GM23338 (cell line): ENCODE results near the gene SGPP1. TPM values are rescaled to one million over a fixed set of nuclear protein-coding genes. Genes with fewer than 3 reads are reported as not detected.

Experiments
- ATAC-seq: fragments of 200-7000 bp; cut with Tn5 transposase; 3 replicates; pipeline ENCODE4 v1.9.1; 2020
- DNase-seq: peaks from one replicate; pipeline ENCODE4 v3.0.0-alpha.2; 2015; ENCODE audit warnings: low spot score
- H2AFZ ChIP-seq: fragments of 200-600 bp; sonication (generic); 2 replicates; pipeline ENCODE4 v1.8.0; 2016; ENCODE audit warnings: antibody characterized with exemption, mild to moderate bottlenecking, moderate library complexity
- H3F3A ChIP-seq: fragments of 200-600 bp; sonication (generic); replicated peaks from 2 replicates; pipeline ENCODE4 v1.8.0; 2017; ENCODE audit warnings: antibody characterized with exemption, mixed run types, low read depth
- H3K27ac ChIP-seq: fragments of 200-600 bp; sonication (generic); 2 replicates; pipeline ENCODE4 v1.6.1; 2016; ENCODE audit warnings: low read depth
- H3K27me3 ChIP-seq: fragments of 200-600 bp; sonication (generic); 2 replicates; pipeline ENCODE4 v1.8.0; 2016; ENCODE audit warnings: mild to moderate bottlenecking, mixed run types, moderate library complexity; ENCODE audit not compliant: insufficient read depth
- H3K36me3 ChIP-seq: fragments of 200-600 bp; sonication (generic); 2 replicates; pipeline ENCODE4 v1.8.0; 2016; ENCODE audit warnings: mild to moderate bottlenecking; ENCODE audit not compliant: insufficient read depth
- H3K4me1 ChIP-seq: fragments of 200-600 bp; sonication (generic); 2 replicates; pipeline ENCODE4 v1.8.0; 2016; ENCODE audit warnings: mild to moderate bottlenecking, moderate library complexity; ENCODE audit not compliant: insufficient read depth
- H3K4me2 ChIP-seq: fragments of 200-600 bp; sonication (generic); 2 replicates; pipeline ENCODE4 v1.7.1; 2017; ENCODE audit warnings: mixed run types
- H3K4me3 ChIP-seq: fragments of 200-600 bp; sonication (generic); 2 replicates; pipeline ENCODE4 v1.6.1; 2016; ENCODE audit warnings: mixed run types
- H3K79me2 ChIP-seq: fragments of 200-600 bp; sonication (generic); replicated peaks from 2 replicates; pipeline ENCODE4 v1.8.0; 2017; ENCODE audit warnings: mild to moderate bottlenecking; ENCODE audit not compliant: insufficient read depth
- H3K9me2 ChIP-seq: fragments of 200-600 bp; sonication (generic); 2 replicates; pipeline ENCODE4 v1.8.0; 2017; ENCODE audit not compliant: insufficient read depth
- H4K20me1 ChIP-seq: fragments of 200-600 bp; sonication (generic); replicated peaks from 2 replicates; pipeline ENCODE4 v1.8.0; 2017; ENCODE audit warnings: mild to moderate bottlenecking; ENCODE audit not compliant: insufficient read depth
- H3K27ac Mint-ChIP-seq: 2 replicates; pipeline ENCODE4 v1.8.0; 2020; ENCODE audit warnings: inconsistent platforms, mild to moderate bottlenecking, moderate library complexity, mixed read lengths
- H3K27me3 Mint-ChIP-seq: 3 replicates; pipeline ENCODE4 v1.8.0; 2022; ENCODE audit warnings: low read depth, mild to moderate bottlenecking, moderate library complexity, mixed read lengths, inconsistent platforms; ENCODE audit not compliant: insufficient read depth, poor library complexity
- H3K36me3 Mint-ChIP-seq: 3 replicates; pipeline ENCODE4 v1.8.0; 2021; ENCODE audit warnings: low read depth, mild to moderate bottlenecking, inconsistent platforms, moderate library complexity, mixed read lengths
- H3K4me1 Mint-ChIP-seq: 3 replicates; pipeline ENCODE4 v1.8.0; 2020; ENCODE audit warnings: mild to moderate bottlenecking, inconsistent platforms, mixed read lengths
- H3K4me3 Mint-ChIP-seq: 3 replicates; pipeline ENCODE4 v1.8.0; 2021; ENCODE audit warnings: moderate library complexity, mild to moderate bottlenecking, inconsistent platforms, mixed read lengths
- H3K9me3 Mint-ChIP-seq: 3 replicates; pipeline ENCODE4 v1.8.0; 2020; ENCODE audit warnings: moderate library complexity, mild to moderate bottlenecking, inconsistent platforms, mixed read lengths
- CREB1 ChIP-seq: fragments of 250-450 bp; sonication (Bioruptor Pico); IDR thresholded peaks from 2 replicates; pipeline ENCODE4 v1.5.0; 2020; ENCODE audit warnings: low read depth, mild to moderate bottlenecking, moderate library complexity
- EZH2 ChIP-seq: fragments of 200-600 bp; sonication (generic); IDR thresholded peaks from one replicate; pipeline ENCODE4 v1.8.0; 2017; ENCODE audit warnings: antibody characterized with exemption, mild to moderate bottlenecking, low read depth; ENCODE audit not compliant: unreplicated experiment
- EZH2phosphoT487 ChIP-seq: fragments of 200-600 bp; sonication (generic); IDR thresholded peaks from one replicate; pipeline ENCODE4 v1.8.1; 2018; ENCODE audit warnings: antibody characterized with exemption; ENCODE audit not compliant: unreplicated experiment
- JUNB ChIP-seq: IDR thresholded peaks from one replicate; pipeline ENCODE4 v1.6.1; 2016; ENCODE audit warnings: antibody characterized with exemption; ENCODE audit not compliant: unreplicated experiment
- NANOG ChIP-seq: IDR thresholded peaks from 2 replicates; pipeline ENCODE4 v1.6.1; 2016; ENCODE audit warnings: antibody characterized with exemption, borderline replicate concordance
- POLR2AphosphoS5 ChIP-seq: IDR thresholded peaks from 2 replicates; pipeline ENCODE4 v1.6.1; 2016; ENCODE audit warnings: antibody characterized with exemption, low read depth
- STAT1 ChIP-seq: IDR thresholded peaks from one replicate; pipeline ENCODE4 v1.6.1; 2016; ENCODE audit warnings: antibody characterized with exemption; ENCODE audit not compliant: unreplicated experiment
- ZNF114 ChIP-seq: fragments of 250-450 bp; sonication (Bioruptor Pico); IDR thresholded peaks from 2 replicates; pipeline ENCODE4 v1.5.0; 2020; ENCODE audit warnings: mild to moderate bottlenecking, moderate library complexity
- ZNF331 ChIP-seq: fragments of 250-450 bp; sonication (Bioruptor Pico); IDR thresholded peaks from 2 replicates; pipeline ENCODE4 v1.5.0; 2020; ENCODE audit warnings: low read depth, mild to moderate bottlenecking, moderate library complexity
- polyA plus RNA-seq: library from polyadenylated mRNA; unstranded; fragments of >200 nt; fragmentation: Nextera tagmentation; extraction: Ambion mirVana; gene quantifications from 2 replicates; pipeline ENCODE4 v1.2.1, GENCODE V29; 2016
- total RNA-seq: library from RNA; depleted of rRNA; stranded (reverse); fragments of >200 nt; shearing (Covaris generic); gene quantifications from 2 replicates; pipeline ENCODE4 v1.2.3, GENCODE V29; 2014
- TF ChIP-seq, protein P1 (sequence below), 2 experiments: fragments of 200-600 bp in 1 of 2; sonication (generic) in 1 of 2; conservative IDR thresholded peaks; 2 replicates each; pipeline versions ENCODE4 v1.5.1 to v1.6.1; 2016 to 2017; ENCODE audit warnings: antibody characterized with exemption in 2 of 2, low read depth in 2 of 2, mild to moderate bottlenecking in 2 of 2, moderate library complexity in 1 of 2
- TF ChIP-seq, protein P2 (sequence below): fragments of 250-450 bp; sonication (Bioruptor Pico); IDR thresholded peaks from 2 replicates; pipeline ENCODE4 v1.5.0; 2020; ENCODE audit warnings: mild to moderate bottlenecking, moderate library complexity
- TF ChIP-seq, protein P3 (sequence below): IDR thresholded peaks from one replicate; pipeline ENCODE4 v1.6.1; 2018; ENCODE audit warnings: antibody characterized with exemption; ENCODE audit not compliant: unreplicated experiment
- TF ChIP-seq, protein P4 (sequence below): IDR thresholded peaks from 2 replicates; pipeline ENCODE4 v1.6.1; 2016; ENCODE audit warnings: antibody characterized with exemption

The SGPP1 gene
- total and polyA plus RNA-seq, 2 experiments from 2014 or later: 4.2 to 11.1 TPM

DNA sequence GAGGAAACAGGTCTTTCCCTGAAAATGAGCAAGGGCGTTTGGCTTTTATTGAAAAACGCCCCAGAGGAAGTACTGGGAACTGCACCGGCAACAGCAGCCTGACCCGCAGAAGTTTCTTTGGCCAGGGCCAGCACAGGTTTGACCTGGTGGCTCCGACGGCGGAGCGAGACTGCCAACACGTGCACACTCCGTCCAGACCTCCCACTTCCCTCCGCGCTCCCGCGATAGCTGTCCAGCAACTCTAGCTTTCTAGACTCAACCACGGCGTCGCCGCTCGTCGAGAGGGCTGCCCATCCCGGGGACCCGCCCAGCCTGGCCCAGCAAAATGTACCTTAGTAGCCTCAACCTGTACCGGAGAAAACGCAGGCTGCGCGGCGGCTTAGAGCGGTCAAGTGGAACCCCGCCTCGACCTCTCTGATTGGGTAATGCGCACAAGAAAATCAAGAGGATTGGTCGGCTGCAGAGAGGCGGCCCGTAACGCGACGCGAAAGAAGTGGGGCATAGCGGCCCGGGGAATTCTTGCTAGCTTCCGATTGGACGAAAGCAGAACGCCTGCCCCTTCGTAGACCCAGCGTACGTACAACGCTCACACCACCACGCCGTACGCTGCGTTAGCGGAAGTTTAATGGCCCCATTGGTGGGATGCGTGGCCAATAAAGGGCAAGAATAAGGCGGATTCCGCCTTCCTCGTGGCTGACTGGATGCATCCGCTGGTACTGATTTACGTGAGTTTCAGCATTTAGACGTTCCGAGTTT is 86.2 kb downstream of the SGPP1 start, which contains the start of gene WDR89:
Gene WDR89, minus strand, starts transcription at position 399 of the 756 bp plus-strand sequence. CDS start 41,929 bp downstream, outside the sequence.
- Histone ChIP-seq H2AFZ (no peak within 1 kb of the TSS), H3F3A (no peaks in the 10 kb centered on the region), H3K4me1 (no peaks in the 10 kb centered on the region), H3K79me2 (peaks cover 43% of the 10 kb centered on the region), H4K20me1 (no peaks in the 10 kb centered on the region; the same call in 1 of the 2 replicates), H3K27me3 (no peaks in the 10 kb centered on the region), H3K4me2 (peak within 1 kb of the TSS; percentile 72), H3K9me2 (no peaks in the 10 kb centered on the region), H3K4me3 (peak within 1 kb of the TSS; percentile 63), H3K36me3 (no peaks in the 10 kb centered on the region), H3K27ac (peak within 1 kb of the TSS; percentile 87)
- H3K27me3 Mint-ChIP-seq: peaks cover 5% of the 10 kb centered on the region
- H3K9me3 Mint-ChIP-seq: peaks cover 7% of the 10 kb centered on the region; the same call in 2 of the 3 replicates
- peaks cover 30% of the 10 kb centered on the region for H3K36me3 Mint-ChIP-seq
- peaks cover 3% of the 10 kb centered on the region; the same call in 1 of the 3 replicates for H3K4me1 Mint-ChIP-seq
- TF ChIP-seq EZH2phosphoT487: no peak
- TF ChIP-seq, protein P1, sequence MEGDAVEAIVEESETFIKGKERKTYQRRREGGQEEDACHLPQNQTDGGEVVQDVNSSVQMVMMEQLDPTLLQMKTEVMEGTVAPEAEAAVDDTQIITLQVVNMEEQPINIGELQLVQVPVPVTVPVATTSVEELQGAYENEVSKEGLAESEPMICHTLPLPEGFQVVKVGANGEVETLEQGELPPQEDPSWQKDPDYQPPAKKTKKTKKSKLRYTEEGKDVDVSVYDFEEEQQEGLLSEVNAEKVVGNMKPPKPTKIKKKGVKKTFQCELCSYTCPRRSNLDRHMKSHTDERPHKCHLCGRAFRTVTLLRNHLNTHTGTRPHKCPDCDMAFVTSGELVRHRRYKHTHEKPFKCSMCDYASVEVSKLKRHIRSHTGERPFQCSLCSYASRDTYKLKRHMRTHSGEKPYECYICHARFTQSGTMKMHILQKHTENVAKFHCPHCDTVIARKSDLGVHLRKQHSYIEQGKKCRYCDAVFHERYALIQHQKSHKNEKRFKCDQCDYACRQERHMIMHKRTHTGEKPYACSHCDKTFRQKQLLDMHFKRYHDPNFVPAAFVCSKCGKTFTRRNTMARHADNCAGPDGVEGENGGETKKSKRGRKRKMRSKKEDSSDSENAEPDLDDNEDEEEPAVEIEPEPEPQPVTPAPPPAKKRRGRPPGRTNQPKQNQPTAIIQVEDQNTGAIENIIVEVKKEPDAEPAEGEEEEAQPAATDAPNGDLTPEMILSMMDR (conservative IDR thresholded peaks at IDR 0.05; ENCODE audit: low read depth in 2 of 2): peak; percentile 53 to 70
- TF ChIP-seq EZH2: no peak
- TF ChIP-seq NANOG: no peak
- no peak for TF ChIP-seq ZNF114 (CRISPR knock-in tag)
- TF ChIP-seq, protein P2, sequence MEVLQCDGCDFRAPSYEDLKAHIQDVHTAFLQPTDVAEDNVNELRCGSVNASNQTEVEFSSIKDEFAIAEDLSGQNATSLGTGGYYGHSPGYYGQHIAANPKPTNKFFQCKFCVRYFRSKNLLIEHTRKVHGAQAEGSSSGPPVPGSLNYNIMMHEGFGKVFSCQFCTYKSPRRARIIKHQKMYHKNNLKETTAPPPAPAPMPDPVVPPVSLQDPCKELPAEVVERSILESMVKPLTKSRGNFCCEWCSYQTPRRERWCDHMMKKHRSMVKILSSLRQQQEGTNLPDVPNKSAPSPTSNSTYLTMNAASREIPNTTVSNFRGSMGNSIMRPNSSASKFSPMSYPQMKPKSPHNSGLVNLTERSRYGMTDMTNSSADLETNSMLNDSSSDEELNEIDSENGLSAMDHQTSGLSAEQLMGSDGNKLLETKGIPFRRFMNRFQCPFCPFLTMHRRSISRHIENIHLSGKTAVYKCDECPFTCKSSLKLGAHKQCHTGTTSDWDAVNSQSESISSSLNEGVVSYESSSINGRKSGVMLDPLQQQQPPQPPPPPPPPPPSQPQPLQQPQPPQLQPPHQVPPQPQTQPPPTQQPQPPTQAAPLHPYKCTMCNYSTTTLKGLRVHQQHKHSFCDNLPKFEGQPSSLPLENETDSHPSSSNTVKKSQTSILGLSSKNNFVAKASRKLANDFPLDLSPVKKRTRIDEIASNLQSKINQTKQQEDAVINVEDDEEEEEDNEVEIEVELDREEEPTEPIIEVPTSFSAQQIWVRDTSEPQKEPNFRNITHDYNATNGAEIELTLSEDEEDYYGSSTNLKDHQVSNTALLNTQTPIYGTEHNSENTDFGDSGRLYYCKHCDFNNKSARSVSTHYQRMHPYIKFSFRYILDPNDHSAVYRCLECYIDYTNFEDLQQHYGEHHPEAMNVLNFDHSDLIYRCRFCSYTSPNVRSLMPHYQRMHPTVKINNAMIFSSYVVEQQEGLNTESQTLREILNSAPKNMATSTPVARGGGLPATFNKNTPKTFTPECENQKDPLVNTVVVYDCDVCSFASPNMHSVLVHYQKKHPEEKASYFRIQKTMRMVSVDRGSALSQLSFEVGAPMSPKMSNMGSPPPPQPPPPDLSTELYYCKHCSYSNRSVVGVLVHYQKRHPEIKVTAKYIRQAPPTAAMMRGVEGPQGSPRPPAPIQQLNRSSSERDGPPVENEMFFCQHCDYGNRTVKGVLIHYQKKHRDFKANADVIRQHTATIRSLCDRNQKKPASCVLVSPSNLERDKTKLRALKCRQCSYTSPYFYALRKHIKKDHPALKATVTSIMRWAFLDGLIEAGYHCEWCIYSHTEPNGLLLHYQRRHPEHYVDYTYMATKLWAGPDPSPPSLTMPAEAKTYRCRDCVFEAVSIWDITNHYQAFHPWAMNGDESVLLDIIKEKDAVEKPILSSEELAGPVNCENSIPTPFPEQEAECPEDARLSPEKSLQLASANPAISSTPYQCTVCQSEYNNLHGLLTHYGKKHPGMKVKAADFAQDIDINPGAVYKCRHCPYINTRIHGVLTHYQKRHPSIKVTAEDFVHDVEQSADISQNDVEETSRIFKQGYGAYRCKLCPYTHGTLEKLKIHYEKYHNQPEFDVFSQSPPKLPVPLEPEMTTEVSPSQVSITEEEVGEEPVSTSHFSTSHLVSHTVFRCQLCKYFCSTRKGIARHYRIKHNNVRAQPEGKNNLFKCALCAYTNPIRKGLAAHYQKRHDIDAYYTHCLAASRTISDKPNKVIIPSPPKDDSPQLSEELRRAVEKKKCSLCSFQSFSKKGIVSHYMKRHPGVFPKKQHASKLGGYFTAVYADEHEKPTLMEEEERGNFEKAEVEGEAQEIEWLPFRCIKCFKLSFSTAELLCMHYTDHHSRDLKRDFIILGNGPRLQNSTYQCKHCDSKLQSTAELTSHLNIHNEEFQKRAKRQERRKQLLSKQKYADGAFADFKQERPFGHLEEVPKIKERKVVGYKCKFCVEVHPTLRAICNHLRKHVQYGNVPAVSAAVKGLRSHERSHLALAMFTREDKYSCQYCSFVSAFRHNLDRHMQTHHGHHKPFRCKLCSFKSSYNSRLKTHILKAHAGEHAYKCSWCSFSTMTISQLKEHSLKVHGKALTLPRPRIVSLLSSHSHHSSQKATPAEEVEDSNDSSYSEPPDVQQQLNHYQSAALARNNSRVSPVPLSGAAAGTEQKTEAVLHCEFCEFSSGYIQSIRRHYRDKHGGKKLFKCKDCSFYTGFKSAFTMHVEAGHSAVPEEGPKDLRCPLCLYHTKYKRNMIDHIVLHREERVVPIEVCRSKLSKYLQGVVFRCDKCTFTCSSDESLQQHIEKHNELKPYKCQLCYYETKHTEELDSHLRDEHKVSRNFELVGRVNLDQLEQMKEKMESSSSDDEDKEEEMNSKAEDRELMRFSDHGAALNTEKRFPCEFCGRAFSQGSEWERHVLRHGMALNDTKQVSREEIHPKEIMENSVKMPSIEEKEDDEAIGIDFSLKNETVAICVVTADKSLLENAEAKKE (CRISPR knock-in tag): no peak
- no peak for TF ChIP-seq STAT1
- no peak for TF ChIP-seq JUNB
- TF ChIP-seq ZNF331 (CRISPR knock-in tag): no peak
- peak; percentile 98 for TF ChIP-seq POLR2AphosphoS5
- TF ChIP-seq, protein P3, sequence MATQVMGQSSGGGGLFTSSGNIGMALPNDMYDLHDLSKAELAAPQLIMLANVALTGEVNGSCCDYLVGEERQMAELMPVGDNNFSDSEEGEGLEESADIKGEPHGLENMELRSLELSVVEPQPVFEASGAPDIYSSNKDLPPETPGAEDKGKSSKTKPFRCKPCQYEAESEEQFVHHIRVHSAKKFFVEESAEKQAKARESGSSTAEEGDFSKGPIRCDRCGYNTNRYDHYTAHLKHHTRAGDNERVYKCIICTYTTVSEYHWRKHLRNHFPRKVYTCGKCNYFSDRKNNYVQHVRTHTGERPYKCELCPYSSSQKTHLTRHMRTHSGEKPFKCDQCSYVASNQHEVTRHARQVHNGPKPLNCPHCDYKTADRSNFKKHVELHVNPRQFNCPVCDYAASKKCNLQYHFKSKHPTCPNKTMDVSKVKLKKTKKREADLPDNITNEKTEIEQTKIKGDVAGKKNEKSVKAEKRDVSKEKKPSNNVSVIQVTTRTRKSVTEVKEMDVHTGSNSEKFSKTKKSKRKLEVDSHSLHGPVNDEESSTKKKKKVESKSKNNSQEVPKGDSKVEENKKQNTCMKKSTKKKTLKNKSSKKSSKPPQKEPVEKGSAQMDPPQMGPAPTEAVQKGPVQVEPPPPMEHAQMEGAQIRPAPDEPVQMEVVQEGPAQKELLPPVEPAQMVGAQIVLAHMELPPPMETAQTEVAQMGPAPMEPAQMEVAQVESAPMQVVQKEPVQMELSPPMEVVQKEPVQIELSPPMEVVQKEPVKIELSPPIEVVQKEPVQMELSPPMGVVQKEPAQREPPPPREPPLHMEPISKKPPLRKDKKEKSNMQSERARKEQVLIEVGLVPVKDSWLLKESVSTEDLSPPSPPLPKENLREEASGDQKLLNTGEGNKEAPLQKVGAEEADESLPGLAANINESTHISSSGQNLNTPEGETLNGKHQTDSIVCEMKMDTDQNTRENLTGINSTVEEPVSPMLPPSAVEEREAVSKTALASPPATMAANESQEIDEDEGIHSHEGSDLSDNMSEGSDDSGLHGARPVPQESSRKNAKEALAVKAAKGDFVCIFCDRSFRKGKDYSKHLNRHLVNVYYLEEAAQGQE: no peak
- TF ChIP-seq CREB1 (CRISPR knock-in tag): peak; percentile 69
- TF ChIP-seq, protein P4, sequence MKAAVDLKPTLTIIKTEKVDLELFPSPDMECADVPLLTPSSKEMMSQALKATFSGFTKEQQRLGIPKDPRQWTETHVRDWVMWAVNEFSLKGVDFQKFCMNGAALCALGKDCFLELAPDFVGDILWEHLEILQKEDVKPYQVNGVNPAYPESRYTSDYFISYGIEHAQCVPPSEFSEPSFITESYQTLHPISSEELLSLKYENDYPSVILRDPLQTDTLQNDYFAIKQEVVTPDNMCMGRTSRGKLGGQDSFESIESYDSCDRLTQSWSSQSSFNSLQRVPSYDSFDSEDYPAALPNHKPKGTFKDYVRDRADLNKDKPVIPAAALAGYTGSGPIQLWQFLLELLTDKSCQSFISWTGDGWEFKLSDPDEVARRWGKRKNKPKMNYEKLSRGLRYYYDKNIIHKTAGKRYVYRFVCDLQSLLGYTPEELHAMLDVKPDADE: no peak; the same call in 1 of the 2 replicates
- DNase-seq (peak; percentile 99), ATAC-seq (peak; percentile 92)
- peak within 1 kb of the TSS; percentile 100 for H3K27ac Mint-ChIP-seq
- H3K4me3 Mint-ChIP-seq: peak within 1 kb of the TSS; percentile 85
